Measurements from ENCODE around the gene PLCL1.

The PLCL1 gene

DNA sequence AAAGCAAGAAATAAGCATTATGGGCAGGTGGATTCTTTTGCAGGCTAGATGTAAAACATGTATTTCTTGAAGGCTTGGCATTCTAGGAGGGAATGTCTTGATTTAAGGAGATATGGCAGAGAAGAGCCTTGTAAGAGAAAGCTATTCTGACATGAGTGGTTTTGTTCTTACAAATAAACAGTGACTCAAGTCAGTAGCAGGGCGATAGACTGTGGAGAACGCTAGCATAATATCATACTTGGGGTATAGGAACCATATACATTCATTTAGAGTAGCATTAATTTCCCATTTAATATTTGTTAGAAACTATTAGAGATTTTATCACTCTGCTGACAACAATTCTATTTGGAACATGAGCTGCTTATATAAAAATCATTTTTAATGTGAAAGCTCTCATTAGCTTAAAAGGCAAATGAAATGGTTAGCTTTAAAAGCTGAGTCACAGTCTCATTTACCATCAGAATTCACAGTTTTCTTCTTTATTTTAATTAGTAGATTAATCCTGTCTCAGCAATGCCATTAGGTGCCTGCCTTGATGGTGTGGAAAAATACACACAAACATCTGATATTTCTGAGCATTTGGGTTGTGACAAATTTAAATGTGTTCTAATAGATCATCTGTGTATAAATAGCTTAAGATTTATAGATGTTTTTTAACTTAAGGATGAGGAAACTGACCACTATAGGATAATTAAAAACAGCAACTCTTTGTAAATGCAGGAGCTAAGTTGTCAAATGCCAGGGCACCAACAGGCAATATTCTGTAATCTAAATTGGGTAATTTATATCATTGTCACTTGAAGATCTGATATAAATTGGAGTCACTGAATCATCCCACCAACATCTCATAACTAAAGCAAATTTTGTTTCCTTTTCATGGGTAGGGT is 276.7 kb downstream of the PLCL1 start:
- no peak for DNase-seq

DNA sequence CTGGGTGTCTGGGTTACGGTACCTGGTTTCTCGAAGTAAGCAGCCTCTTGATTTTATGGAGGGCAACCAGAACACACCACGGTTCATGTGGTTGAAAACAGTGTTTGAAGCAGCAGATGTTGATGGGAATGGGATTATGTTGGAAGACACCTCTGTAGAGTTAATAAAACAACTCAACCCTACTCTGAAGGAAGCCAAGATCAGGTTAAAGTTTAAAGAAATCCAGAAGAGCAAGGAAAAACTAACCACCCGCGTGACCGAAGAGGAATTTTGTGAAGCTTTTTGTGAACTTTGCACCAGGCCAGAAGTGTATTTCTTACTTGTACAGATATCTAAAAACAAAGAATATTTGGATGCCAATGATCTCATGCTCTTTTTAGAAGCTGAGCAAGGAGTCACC is 279.8 kb downstream of the PLCL1 start:
- DNase-seq, result no peak

DNA sequence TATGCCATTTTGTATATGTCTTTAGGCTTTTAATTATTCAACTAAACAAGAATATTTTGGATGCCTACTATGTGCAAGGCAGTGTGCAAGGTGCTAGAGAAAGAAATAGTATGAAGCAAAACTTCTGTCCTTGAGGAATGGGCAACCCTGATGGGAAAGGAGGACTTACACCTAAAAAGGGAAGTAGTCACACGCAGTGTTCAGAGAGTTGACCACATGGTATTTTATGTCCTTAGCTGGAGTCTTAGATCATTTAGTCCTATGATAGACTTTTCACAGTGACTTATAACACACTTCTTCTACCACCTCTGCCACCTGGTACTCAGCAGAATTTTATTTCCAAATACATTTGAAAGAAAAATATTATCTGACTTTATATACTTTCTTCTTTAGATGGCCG is 291.6 kb downstream of the PLCL1 start:
- DNase-seq, result no peak

DNA sequence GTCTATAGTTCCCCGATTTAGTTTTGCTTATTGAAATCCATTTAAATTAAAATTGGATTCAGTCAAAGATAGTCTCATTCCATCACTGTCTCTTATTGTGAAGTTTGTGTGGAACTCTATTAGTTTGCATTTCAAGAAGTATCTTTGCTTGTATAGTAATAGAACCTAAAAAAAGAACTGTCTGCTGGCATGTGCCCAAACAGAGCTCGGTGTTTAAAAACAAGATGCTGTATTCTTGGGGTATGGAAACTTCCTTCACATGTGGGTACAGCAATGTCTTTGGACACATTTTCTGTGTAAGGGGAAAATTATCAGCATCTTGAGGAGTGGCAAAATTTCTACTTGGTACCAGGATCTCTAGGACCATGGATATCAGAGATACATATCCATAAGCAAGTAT is 292.6 kb downstream of the PLCL1 start:
- no peak for DNase-seq

DNA sequence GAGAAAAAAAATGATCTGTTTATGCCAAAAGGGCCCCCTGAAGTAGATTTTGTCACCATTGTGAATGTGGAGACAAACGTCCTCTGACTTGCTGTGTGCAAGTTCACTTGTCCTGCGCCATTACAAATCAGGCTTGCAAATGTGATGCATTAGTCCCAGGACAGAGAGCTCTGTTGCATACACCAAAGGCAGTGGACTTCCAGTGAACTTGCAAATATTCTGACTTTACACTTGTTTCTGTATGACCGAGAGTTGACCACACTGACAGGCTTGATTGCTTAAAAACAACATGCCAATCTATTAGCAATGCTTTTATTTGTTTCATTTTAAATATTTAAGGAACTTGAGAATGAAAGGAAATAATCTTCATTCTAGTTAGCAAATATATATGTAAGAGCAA is 293.2 kb downstream of the PLCL1 start:
- no peak for DNase-seq

DNA sequence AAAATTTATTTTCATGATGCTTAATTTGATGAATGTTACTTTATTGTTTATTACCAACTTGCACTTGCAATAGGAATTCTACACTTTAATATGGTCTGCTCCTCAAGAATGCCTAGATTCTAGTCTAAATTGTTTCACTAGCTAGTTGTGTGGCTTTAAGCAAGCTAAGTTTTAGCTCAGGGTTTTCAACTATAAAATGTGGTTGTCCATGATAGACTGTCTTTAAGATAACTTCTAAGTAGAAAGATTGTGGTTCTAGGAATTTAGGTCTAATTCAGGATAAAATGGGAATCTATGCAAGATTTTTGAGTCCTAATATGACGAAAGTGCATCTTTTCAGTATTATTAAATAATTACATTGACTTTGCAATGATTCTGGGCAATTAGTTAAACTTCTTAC is 294.0 kb downstream of the PLCL1 start:
- no peak for DNase-seq

DNA sequence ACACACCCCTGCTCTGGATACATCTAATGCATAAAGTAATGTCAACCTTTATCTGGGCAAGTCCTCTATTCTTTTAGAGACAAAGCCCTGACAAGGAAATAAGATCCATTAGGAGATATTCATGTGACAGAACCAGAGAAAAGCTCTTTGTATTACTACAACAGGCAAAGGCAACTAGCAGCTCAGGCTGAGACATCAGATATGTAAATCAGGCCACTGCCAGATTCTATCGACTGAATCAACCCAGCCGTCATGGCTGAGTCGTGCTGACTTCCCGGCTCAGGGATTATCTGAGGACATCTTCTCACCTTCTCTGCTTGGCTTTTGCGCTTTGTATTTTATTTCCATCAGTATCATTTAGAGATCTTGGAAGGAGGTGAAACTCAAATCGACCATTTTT is 294.5 kb downstream of the PLCL1 start:
- peak; percentile 2 for DNase-seq

DNA sequence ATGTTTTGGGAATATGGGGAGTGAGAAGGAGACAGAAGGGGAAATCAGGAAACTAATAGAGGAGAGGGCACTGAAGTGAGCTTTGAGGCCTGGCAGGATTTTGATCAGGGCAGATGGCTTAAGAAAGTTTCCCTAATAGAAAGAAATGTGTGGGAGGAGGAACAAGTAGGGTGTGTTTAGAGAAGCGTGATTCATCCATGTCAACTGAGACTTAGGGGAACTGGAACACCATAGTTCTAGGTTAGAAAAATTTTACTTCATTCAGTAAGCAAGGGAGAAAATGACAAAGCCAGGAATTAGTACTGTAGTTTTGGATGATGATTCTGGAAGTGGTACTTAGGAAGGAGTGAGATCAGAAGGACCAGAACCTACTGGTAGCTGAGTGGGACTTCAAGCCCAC is 296.0 kb downstream of the PLCL1 start:
- peak; percentile 1 for DNase-seq

DNA sequence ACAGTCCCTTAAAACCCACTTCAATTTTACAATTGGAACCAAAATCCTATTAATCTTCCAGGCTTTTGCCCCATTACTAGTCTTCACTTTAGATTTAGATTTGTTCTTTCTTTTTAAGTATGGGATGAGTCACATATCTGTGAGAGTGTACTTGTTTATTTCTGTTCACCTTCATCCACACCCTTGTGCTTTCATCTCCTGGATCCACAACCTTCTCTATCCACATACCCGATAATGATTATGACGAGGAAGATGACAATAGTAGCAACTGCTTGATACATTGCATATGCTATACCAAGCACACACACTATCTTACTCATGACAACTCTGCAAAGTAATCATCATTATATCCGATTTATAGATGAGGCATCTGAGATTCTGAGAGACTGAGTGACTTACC is 297.3 kb downstream of the PLCL1 start:
- DNase-seq, result no peak

DNA sequence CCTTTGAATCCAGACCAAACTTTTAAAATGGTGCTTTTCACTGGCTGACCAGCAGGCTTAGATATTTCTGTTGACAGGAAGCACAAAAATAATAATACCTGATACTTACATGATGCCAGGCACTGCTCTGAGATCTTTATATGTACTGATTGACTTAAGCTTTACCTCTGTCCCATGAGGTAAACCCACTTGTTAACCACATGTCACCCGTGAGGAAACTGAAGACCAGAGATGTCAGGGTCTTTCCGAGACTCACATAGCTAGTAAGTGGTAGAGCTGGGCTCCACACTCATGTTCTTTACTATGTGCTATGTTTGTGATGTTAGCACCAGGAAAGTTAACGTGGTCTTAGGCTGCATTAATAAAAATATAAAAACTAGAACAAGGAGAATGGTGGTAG is 297.7 kb downstream of the PLCL1 start:
- no peak for DNase-seq

DNA sequence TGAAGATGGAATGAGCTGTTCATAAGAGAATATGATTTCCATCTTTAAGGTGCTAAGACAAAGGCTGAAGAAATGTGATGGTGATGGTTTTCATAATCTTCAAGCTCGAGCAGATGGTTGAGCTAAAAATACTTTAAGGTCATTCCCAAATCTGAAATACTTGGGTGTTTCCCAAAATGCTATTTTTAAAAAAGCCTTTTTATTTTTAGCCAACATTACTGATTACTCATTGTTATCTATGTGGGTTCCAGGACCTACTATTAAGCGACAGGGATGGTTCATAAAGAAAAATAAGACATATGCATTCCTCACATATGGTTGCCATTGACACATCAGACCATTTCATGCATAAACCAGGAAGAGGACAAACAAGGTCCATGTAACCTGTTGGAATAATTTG is 298.5 kb downstream of the PLCL1 start:
- no peak for DNase-seq

DNA sequence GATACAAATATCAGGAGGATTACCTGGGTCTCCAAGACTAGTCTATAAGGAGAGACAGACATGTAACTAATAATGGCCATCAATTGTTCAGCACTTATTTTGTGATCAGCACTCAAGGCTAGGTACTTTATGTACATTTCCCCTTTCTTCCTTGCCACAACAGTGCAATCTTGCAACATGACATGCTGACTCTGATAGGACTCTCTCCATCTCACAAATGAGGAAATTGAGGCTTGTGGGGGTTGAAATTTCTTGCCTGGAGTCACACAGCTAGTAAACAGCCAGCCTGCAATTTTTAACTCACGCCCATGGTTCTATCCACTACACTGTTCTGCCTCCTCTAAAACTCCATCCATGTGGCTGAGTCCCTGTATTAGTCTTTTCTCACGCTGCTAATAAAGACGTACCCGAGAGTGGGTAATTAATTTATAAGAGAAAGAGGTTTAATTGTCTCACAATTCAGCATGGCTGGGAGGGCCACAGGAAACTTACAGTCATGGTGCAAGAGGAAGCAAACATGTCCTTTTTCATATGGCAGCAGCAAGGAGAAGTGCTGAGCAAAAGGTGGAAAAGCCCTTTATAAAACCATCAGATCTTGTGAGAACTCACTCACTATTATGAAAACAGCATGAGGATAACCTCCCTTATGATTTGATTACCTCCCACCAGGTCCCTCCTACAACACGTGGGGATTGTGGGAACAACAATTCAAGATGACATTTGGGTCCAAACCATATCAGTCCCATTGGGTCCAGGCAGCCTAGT is 302.4 kb downstream of the PLCL1 start:
- no peak for DNase-seq

DNA sequence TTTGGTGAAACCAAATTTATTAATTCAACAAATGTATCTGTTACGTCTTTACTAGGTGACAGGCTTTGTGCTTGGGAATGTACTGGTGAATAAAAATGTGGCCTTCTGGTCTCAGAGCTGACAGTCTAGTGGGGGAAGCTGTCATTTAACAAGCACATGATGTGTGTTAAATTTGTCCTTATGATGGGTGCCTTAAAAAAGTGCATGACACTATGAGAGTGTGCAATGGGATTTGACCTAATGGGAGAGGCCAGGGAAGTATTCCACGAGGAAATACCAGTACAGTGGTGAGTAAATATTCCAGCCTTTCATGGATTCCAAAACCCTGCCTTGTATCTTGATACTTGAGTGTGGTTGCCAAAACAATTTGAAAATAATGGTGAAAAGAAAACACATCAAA is 308.9 kb downstream of the PLCL1 start:
- DNase-seq, result no peak

DNA sequence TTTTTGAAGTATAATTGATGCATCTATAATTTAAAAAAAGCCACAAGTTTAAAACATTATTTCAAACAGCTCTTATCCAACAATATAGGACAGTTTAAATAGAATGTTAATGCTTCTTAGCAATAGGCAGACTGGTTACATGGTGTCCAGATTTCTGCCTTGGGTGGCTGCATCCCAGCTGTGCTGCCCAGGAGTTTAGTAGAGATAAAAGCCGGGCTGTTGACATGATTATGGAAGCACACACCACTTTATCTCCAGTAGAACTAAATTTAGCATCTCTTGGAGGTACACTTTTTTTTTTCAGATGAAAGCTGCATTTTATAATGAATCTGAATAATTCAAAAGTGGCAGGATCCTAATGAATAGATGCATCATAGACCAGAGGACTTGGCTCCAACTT is 309.7 kb downstream of the PLCL1 start:
- no peak for DNase-seq

DNA sequence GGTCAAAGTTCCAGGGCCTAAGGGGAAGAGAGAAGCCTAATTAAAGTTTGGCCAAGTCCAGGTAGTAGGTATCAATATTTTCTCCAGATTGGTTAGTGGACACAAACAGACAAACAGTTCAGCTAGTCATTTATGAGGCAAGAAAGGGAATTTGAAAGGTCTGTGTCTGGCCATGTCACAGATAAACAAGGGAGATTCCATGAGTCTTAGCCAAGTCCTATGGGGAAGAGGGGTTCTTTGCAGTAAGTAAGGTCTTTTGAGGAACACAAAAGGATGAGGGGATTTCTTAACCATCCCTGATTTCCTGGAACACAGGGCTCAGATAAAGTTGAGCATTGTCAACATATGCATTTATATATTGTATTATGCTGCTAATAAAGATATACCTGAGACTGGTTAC is 310.8 kb downstream of the PLCL1 start:
- no peak for DNase-seq

DNA sequence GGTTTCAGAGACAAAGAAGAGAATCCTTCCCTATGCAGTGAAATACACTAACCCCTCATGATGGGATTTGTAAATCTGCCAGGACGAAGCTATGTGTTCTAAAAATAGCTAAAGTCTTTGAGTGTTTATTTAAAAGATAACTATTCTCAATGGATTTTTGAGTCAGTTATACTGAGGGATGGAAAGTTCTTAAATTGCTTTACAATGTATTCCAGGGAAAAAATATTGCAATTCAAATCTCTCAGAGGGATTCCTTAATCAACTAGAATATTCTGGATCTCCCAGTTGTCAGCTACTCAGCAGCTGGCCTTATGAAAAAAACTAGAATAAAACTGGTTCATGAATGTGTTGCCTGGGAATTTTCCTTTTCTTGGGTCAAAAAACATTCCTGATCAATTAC is 312.4 kb downstream of the PLCL1 start:
- DNase-seq, result no peak

DNA sequence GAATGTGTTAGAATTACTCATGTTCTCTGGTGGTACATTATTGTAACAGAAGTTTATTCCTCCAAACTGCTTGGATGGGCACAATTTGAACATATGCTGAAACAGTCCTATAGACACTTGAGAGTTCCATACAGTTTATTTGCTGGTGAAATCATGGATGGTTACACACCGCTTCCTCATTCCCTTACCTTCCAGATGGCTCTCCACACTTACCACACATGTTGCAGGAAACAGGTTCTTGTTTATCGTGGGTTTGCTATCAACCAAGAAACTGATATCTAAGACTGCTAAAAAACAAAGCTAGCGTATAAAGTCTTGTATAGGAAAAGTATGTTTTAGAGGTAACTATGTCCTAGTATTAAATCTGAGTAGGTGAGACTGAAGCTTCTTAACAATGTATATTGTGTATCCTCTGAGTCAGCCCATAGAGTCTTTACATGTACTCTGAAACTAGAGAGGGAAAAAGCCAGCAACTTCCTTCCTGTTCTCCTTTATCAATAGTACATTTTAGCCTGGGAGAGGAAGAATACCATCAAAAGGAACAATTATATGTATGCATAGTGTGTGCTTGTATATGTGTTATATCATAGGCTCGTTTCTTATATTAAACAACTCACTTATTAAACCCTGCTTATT is 313.1 kb downstream of the PLCL1 start:
- DNase-seq, result no peak

DNA sequence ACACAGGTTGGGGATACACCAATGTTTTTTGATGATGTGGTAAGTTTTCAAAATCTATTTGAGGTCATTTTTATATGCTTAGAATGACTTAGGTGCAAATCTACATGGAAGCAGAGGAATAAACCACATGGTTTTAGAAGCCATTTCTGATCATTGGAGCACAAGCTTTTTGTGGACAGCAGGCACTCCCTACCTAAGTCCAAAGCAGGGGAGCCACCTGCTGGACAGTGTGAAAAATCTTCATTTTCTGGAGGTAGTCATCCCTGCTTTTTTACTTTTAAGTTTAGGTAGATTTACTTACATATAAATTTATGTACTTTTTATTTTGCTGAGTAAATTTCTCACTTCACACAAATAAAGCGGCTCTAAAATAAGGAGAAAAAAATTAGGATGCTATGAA is 323.2 kb downstream of the PLCL1 start:
- DNase-seq, result peak; percentile 43

DNA sequence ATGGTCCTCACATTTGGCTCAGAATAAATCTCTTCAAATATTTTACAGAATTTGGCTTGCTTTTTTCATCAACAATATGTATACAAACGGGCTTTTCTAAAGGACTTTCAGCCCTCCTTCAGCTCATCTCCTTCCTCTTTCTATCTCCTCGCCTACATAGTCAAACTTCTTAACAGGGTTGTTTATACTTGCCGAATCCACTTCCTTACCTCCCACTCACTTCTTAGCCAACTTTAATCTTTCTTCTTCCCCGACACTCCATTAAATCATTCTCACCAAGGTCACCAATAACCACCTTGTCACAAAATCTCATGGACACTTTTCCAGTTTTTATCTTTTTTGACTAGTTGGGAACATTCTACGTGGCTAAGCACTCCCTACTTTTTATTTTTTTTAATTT is 325.2 kb downstream of the PLCL1 start:
- no peak for DNase-seq

DNA sequence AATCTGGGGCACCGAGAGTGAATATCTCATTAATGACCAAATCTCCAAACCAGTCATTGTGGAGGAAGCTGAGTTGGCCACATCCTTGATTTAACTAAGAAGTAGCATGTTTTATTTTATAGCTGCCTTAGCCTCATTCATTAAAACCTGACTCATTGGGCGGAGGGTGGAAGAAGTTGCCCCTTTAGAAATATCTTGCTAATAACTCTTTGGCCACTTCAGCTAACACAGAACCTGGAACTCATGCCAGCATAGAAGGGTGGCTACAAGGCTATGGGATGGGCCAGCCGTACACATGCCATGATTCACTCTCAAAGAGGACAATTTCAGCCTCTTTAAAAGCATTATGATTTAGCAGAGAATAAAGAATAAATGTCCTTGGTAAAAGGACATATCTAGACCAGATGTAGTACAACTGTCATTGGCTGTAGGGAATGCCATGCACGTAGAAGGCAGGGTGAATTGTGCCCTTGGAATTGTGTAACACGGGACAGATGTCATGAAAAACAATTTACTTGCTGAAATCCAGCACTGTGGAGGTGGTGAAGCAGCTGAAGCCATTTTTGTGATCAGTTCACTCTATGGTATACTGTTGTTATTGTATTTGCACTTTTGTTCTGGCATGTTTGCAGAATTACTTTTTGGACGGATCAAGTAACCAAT is 330.0 kb downstream of the PLCL1 start:
- peak; percentile 30 for DNase-seq

DNA sequence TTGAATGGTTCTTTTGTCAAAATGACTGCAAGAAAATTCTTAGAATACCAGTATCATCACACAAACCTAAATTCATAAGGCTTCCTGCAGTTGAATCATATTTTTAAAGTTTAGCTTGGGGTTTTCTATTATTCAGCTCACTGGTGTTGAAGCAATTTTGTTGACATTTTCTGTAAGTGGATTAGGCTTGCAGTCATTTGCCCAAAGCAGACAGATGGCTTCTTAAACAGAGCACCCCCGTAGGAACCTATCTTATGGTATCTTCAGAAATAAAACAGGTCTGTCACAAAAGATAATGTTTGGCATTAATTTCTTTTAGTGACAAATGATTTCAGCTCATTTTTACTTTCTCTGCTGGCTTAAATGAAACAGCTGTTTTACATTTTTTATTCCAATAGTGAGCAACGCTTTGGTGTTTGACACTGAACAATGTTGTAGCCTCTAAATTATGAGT is 331.1 kb downstream of the PLCL1 start:
- peak; percentile 5 for DNase-seq

DNA sequence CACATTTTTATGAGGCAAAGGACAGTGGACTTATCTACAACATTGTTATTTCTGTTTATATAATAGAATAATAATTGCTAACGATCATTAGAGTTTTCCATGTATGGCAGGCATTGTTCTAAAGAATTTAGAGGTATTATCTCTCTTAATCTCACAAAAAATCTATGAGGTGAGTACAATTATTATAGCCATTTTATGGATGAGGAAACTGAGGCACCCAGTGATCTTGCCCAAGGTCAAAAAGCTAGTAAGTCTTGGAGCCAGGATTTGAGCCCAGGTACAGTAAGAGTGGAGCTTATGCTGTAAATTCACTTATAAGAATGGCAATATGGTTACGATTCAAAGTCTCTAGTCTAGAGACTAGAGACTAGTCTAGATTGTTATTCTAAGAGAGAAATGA is 331.7 kb downstream of the PLCL1 start:
- DNase-seq, result no peak

DNA sequence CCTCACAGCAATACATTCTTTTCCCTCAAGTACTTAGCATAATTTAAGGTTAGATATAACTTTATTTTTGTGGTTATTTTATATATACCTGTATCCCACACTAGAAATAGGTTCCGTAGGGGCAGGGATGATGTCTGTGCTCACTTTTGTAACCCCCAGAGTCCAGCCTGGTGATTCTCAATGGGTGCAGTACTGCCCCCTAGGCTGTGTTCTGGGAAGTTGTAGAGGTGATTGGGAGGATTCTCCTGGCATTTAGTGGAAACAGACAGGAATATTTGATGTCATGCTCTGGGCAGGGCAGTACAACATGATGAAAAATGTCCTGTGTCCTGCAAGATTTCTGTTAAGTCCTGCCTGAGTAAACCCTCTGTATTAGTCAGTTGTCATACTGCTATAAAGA is 333.3 kb downstream of the PLCL1 start:
- no peak for DNase-seq
